GM18526 (cell line): Measurements from ENCODE around the gene TPRG1L.

Experiments
- POLR2A ChIP-seq: IDR thresholded peaks from 3 replicates; pipeline ENCODE4 v1.6.1; 2011; ENCODE audit not compliant: insufficient read length; ENCODE audit errors: extremely low read depth

TPRG1L gene

DNA sequence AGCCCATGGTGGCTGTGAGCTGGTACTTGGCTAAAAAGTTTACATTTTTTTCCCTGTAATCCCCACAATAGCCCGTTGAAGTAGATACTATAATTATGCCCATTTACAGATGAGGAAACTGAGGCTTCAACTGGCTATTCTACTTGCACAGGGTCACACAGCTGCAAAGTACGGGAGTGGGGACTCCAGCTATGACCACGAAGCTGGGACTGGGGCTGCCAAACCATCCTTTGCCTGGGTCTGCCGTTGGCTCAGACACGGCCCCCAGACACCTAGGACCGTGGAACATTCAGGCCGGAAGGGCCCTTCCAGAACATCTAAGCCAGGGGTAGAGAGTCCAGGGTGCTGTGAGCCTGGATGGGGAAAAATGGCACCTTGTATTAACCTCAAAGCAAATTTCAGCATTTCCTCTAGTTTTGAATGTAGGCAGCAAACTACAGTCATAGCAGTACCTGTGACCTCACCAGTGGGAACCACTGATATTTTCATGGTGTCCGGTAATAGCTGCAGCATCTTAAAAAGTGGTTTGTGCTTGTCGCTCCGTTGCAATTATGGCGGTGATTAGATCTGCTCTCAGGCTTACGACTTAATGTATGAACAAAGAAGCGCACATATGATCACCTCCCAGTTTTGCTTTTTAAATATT lies 31.8 kb downstream of the TPRG1L start:
- TF ChIP-seq POLR2A, result no peak

DNA sequence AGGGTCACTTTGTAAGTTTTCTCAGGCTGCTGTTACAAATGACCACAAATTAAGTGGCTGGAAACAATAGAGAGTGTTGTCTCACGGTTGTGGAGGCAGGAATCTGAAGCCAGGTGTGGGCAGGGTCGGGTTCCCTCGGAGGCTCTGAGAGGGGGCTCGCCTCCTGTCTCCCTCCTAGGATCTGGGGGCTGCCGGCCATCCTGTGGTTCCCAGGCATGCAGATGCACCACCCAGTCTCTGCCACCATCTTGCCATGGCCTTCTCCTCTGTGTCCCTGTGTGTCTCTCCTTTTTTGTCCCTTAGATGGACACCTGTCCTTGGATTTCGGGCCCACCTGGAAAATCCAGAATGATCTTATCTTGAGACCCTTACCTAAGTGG lies 32.3 kb downstream of the TPRG1L start:
- no peak for TF ChIP-seq POLR2A

DNA sequence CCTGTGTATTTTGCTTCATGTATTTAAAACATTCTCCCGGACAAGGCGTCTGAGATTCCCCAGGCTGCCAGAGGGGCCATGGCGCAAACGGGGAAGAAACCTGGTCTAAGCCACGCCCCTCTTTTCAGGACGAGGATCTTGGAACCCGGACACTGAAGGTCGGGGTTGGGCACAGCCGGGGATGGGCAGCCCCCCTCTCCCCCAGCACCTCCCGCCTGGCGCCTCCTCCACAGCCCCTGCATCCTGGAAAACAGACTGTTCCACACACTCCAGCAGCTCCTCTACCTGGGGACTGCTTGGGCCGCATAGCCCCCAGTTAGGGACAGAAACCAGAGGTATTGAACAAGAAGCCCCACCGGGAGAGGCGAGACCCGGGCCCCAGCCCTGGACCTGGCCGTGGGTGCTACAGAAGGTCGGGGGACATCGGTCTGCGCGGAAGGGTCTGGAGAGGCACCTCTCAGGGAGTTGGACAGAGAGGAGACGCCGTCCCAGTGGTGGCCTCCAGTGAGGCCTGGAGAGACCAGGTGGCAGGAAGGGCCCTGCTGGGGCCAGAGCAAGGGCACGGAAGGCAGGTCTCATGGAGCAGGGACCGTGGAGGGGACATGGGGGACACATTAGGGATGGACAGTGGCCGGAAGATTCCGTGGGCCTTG lies 32.9 kb downstream of the TPRG1L start:
- TF ChIP-seq POLR2A, result no peak

DNA sequence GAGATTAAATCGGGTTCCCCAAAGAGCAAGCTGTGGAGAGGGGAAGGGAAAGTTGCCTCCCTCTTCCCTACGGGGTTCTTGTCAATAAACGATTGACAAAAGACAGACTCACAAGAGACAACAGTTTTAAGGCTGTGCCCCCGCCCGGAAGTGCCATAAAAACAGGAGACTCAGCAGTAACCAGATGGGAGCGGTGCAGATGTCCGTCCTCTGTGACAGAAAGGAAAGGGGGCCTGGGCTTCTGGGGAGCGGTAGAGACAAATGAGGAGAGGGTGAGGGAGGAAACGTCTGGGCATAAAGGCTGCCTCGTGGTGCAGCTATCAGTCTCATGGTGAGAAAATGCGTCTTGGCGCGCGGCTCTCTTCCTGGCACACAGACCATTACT lies 33.4 kb downstream of the TPRG1L start:
- no peak for TF ChIP-seq POLR2A

DNA sequence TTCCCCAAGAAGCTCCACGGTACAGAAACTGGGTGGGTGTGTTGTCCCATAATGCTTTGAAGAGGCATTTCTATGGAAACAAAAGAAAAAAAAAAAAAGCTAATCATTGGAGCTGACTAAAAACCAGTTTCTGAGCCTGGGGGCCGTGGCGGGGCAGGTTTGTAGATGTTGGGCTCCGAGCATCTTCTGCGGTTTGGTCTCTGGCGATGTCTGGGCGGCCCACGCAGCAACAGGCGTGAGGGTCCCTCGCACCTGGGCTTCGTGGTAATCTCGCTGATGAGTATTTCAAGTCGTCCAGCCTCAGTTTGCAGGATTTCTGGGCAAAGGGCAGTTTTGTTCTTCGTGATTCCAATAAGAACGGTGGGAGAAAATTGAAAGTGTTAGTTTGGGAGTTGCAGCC lies 34.3 kb downstream of the TPRG1L start:
- no peak for TF ChIP-seq POLR2A

DNA sequence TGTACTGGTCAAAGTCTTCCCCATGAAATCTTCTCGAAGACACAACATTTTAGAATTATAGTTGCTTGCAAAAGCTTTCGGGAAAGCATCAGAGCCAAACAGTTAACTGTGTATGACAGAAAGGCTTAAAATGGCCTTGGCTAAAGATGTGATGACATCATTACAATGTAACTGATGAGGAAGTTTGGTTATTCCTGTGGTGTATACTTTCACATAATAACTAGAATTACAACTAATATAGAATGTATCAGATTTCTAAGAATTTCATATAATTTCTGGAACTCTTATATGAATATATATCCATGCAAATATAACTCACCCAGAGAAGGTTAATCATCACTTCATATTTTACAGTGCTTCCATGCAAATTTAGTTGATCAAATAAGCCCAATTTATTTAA lies 35.9 kb downstream of the TPRG1L start:
- TF ChIP-seq POLR2A, result no peak

DNA sequence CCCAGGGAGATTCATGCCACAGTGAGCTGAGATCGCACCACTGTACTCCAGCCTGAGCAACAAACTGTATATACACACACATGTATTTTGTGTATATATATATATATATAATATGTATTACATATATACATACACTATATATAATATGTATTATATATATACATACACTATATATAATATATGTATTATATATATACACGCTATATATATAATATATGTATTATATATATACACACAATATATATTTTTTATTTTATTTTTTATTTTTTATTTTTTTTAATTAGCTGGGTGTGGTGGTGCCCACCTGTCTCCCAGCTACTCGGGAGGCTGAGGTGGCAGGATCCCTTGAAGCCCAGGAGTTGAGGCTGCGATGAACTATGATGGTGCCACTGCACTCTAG lies 36.8 kb downstream of the TPRG1L start:
- no peak for TF ChIP-seq POLR2A

DNA sequence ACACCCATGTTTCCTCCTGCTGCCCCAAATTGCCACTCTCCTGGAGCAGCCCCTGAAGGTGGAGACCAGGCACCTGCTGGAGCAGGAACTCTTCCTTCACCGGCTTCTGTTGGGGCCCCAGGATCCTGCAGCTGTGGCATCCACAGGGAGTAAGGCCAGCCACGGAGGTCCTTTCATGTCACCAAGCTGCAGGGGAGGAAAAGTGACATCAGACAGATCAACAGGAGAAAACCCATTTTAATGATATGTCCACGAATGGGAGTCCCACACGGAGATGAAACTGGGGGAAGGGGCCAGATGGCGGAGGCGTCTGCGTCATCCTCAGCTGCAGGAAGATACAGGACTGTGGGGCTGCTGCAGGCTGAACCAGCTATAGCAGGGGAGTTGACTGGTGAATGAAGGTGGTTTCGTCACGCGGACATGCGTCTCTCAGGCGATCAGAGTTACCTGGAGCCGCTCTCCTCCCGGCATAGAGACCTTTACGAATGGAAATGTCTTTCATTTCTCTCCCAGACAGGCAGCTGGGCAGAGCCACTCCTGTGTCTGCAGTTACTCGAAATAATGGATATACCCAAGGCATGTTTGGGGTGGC lies 37.4 kb downstream of the TPRG1L start:
- no peak for TF ChIP-seq POLR2A

DNA sequence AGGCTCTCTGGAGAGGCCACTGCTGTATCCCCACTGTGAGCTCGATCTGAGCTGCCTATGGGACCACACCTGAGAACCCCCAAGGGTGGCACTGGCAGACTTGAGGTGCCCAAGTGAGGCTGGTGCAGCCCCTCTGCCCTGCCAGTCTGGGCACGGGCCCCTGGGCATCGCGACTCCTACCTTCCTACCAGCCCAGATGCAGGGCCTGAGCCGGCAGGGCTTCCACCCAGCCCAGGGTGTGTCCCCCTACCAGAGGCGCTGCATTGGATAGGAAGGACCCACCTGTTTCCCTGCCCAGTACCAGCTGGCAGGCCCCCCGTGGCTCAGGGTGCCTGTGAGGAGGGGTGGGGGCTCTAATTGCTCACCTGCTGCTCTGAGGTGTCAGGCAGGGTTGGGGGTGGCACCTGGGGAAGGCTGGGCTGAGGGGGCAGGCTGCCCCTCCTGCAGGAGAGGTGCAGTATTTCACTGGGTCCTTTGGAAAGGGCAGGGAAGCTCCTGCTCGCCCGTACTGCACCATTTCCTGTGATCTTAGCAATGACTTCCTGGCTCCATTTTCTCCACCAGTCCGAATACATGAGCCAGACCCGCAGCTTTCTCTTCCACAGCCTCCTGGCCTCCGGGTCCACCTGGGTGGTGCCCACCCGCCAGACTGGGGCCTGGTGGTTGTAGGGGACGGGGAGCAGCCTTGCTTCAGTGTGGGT lies 39.3 kb downstream of the TPRG1L start:
- TF ChIP-seq POLR2A, result no peak

DNA sequence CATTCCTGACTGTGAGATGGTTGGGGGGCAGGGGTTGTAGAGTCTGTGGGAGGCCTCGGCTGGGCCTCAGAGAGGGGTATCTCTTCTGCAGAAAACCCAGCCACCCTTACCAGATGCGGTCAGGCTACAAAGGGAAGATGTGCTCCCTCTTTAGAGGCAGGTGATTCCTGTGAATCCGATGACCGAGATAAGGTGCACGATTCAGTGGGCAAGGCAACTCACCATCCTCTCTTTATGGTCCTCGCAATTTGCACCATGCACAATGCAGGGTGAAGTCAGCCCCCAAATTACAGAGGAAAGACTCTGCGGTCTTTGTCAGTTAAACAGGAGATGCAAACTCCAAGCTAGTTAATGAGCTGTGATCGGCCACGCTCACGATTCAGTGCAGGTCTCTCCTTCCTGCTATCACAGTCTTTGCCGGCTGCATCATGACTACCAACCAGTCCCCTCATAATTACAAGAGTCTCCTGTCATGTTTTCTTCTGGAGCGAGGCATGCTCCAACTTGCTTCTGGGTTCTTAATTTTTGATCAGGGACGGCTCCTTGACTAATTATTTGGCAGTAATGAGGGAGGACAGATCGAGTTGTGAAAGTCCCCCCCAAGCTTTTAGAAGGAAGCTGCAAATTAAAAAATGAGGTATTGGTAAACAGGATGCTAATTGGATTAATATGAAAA lies 40.0 kb downstream of the TPRG1L start:
- no peak for TF ChIP-seq POLR2A

DNA sequence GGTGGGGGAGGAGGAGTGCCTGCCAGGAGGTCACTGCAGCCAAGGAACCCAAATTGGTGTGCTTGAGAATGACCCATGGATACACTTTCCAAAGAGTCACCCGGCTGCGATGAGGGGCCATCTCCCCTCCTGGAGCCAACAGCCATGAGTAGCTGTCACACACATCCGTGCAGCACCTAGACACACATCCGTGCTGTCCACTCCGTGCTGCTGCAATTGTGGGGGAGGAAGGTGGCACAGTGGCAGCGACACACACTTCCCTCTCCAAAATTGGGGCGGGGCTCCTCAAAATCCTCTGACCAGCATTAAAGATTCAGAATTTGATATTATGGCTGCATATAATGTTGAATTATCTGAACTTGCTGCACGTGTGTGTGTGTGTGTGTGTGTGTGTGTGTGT lies 43.3 kb downstream of the TPRG1L start:
- TF ChIP-seq POLR2A, result no peak

DNA sequence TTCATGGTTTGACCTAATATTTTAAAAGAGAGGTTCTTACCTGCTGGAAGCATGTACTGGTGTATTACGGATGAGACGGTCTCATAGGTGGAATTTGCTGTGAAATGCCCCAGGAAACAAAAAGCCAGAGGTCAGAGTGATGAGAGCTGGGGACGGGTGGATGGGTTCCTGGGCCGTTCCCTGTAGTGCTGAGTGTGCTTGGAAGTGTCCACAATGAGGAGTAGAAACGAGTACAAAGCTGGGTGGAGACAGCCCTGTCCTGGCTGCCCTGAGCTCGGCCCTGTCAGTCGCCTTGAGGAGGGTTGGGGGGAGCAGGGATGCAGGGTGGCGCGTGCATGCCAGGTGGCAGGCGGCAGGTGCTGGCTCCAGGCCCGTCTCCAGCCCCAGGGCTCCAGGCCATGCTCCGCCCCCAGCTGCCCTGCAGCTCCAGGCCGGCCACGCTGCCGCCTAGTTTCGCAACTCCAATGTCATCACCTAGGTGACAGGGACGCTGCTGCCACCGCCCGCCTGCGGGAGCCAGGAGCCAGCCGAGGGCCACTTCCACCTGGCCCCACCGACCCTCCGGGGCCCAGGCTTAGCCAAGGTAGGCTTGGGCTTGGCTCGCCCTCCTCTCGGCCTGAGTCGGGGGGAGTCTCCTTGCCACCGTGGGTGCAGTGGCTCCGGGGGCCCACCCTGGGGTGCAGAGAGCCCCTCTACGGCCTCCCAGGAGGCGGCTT lies 43.9 kb downstream of the TPRG1L start:
- TF ChIP-seq POLR2A, result no peak

DNA sequence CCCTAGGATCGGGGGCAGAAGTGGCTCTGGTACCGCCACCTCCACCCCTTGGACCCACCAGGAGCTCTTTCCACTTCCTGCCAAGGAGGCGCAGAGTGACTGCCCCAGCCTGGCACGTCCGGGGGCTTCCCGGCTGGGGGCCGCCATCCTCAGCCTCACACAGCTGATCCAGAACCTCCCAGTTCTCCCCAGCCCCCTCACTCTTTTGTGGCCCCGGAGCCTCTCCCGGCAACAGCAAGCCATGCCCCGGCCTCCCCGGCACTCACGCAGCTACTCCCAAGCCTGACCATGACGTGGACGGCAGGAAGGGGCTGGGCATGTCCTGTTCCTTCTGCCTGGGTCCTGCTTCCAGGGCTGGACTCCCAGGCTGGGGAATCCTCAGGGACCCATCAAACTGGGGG lies 44.6 kb downstream of the TPRG1L start:
- TF ChIP-seq POLR2A, result no peak

DNA sequence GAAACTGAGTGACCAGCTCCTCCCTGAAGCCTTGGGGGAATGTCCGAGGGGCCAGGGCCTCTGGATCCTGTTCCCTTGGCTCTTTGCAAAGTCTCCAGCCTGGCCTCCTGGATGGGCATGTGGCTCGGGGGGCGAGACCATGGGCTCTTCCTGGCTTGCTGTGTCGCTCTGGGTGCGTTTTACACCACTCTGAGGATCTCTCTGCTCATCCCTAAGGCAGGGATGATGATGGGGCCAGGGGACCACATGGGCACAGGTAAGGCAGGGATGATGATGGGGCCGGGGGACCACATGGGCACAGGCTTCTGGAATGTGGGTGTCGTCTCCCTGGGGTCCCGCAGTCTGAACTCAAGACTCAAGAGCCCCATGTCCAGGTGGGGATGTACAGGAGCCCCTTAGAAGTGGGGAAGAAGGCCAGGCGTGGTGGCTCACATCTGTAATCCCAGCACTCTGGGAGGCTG lies 45.2 kb downstream of the TPRG1L start:
- TF ChIP-seq POLR2A, result no peak

DNA sequence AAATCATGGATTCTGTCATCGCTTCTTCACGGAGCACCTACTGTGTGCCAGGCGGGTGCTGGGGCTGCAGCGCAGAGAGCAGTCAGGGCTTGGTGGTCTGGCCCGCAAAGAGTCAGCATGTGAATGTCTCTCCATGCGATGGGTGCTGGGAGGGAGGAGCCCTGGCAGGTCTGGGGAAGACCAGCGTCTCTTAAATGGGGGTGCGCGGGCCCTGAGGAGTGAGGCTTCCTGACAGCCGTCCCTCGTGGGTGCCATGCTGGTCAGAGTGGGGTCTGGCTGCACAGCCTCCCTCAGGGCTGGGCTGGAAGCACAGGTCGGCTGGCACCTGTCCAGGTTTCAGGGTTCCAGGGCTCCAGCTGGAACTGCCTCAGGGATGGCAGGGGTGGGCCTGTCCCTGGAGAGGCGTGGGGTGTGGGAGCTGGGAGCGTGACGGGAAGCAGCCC lies 46.0 kb downstream of the TPRG1L start:
- TF ChIP-seq POLR2A, result no peak
